HuH-7.5 (cell line): ENCODE measurements around the gene PPID.
"Not testable (repeated sequence)": the region's sequence is repeated elsewhere in the genome, so short reads cannot be mapped to it uniquely, and the experiment has no call there.

Source experiments
- DNase-seq: peaks from one replicate; pipeline ENCODE4 v3.0.0; 2011; ENCODE audit warnings: low spot score

PPID gene

GRCh38 chr4:158666892-158667291 is 56.3 kb downstream of the PPID start:
- no peak for DNase-seq

- no peak for DNase-seq
Measured at GRCh38 chr4:158664806-158665205, 58.4 kb downstream of the PPID start.

DNA sequence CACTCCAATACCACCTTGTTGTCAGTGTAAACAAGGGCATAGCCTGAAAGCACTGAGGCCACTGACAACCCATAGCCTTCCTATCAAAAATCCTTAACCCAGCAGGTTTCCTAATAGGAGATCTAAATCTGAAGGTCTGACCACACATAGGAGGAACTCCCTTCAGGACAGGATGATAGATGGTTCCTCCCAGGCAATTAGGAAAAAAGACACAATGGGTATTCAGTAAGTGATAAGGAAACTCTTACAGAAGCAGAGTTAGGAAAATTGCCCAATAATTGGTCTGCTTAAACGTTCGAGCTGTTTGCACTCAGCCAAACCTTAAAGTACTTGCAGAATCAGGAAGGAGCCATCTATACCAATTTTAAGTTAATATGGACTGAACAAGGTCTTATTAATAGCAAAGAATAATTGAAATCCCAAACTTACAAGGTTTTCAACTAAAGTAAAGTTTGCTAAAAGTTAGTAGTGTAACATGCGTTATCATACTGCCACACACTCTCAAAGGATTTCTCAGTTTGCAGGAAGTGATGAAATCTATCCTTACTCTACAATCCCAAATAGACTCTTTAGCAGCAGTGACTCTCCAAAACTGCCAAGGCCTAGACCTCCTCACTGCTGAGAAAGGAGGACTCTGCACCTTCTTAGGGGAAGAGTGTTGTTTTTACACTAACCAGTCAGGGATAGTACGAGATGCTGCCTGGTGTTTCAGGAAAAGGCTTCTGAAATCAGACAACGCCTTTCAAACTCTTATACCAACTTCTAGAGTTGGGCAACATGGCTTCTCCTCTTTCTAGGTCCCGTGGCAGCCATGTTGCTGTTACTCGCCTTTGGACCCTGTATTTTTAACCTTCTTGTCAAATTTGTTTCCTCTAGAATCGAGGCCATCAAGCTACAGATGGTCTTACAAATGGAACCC is 59.2 kb downstream of the PPID start:
- not testable (repeated sequence) for DNase-seq

- DNase-seq = not testable (repeated sequence)
Measured at GRCh38 chr4:158663255-158663654, 59.9 kb downstream of the PPID start.
